Measurements from ENCODE around the gene COMP.

COMP gene

GRCh38 chr19:18768997-18769891 lies 21.9 kb downstream of the COMP start:
- no peak for DNase-seq

DNA sequence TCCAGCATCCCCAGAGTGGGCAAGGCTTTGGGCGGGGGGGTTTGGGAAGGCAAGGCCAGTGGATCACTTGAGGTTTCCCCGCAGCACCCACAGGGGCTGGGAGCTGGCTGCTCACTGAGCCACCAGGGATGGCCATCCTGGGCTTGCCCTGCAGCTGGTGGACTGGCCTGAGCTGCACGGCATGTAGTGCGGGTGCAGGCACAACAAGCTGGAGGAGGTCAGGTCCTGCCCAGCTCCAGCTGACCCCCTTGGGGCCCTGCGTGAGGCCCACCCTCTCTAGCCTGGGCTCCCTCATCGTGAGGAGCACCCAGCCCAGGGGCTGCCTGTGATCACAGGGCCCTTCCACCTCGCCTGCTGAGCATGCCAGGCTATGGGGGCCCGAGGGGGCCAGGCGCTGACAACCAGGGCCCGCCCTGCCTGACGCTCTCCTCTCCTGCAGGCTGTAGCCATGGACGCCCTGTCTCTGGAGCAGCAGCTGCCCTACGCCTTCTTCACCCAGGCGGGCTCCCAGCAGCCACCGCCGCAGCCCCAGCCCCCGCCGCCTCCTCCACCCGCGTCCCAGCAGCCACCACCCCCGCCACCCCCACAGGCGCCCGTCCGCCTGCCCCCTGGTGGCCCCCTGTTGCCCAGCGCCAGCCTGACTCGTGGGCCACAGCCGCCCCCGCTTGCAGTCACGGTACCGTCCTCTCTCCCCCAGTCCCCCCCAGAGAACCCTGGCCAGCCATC lies 22.9 kb downstream of the COMP start:
- DNase-seq = no peak

GRCh38 chr19:18765224-18765623 lies 25.9 kb downstream of the COMP start:
- no peak for DNase-seq

- no peak for DNase-seq
Measured at GRCh38 chr19:18764591-18765051, 26.5 kb downstream of the COMP start.

DNA sequence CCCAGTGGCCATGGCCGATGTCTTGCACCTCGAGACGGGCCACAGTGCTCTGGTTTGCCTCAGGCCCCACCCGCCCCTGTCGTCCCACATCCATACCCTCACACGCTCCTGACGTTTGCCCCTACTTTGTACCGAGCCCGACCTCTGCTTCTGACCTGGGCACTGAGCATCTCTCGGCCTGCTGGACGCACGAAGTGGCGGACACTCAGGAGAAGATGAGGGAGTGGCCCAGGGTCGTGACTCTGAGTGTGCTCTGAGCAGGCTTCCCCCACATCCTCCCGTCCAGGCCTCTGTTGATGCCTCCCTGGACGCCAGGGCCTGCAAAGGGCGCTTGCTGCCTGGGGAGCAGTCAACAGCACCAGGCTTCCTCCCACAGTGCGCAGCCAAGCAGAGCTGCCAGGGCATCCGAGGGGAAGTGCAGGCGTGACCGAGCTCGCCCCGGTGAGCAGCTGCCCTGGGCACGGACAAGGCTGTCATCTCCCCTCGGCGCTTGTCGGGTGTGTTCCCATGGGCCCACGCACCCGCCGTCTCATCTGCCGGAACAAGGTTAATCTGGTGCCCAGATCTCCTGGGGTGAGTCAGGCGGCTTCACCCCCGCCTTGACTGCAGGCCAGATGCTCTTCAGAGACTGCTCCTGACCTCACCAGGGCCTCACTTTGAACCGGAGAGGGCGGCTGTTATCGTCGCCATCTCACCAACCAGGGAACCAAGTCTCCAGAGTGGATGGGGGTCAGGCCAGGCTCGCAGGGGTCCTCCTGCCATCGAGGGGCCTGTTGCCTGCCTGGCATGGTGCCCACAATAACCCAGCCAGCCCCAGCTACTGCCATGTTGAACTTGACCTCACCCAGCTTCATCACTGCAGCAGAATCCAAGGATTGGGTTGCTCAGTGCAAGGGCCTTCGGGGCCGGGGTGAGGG lies 27.2 kb downstream of the COMP start:
- DNase-seq = no peak

DNA sequence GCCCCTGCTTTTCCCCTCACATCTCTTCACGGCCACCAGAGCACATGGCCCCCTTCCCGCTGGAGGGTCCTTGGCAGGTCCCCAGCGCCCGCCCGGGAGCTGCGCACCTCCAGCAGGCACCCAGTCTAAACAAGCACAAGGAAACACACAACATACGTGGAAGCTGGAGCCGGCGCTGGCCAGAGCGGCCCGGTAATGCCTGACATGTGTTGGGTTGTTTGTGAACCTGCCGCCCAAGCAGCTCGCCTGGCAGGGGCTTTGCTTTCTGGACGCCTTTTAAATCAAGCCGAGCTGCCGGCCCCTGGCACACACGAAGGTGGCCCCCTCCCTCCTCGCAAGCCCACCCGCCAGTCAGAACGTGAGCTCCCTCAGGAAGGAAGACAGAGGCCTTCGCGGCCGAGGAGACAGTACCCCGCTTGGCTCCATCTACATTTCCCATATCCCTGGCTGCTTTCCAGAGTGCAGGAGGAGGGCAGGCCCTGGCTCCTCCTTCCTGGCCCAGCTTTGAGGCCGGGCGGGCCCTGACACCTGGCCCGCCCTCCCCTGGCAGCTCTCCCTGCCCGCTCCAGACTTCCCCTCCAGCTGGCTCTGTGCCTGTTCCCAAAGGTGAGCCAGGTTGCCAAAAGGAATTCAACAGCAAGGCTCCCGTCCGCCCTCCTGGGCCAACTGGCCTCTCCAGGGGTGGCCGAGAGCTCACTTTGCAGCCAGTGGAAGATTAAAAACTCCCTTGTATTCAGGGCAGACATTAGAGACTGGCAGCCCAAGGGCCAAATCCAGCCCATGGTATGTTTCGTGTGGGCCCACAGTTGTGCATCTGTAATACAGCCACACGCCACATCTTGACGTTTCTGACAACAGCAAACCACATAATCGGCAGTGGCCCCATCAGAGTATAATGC lies 28.7 kb downstream of the COMP start:
- DNase-seq = no peak

GRCh38 chr19:18761531-18762110 lies 29.5 kb downstream of the COMP start:
- DNase-seq = no peak

GRCh38 chr19:18760440-18761383 lies 30.4 kb downstream of the COMP start:
- no peak for DNase-seq

GRCh38 chr19:18759995-18760426 lies 31.1 kb downstream of the COMP start:
- DNase-seq = no peak

DNA sequence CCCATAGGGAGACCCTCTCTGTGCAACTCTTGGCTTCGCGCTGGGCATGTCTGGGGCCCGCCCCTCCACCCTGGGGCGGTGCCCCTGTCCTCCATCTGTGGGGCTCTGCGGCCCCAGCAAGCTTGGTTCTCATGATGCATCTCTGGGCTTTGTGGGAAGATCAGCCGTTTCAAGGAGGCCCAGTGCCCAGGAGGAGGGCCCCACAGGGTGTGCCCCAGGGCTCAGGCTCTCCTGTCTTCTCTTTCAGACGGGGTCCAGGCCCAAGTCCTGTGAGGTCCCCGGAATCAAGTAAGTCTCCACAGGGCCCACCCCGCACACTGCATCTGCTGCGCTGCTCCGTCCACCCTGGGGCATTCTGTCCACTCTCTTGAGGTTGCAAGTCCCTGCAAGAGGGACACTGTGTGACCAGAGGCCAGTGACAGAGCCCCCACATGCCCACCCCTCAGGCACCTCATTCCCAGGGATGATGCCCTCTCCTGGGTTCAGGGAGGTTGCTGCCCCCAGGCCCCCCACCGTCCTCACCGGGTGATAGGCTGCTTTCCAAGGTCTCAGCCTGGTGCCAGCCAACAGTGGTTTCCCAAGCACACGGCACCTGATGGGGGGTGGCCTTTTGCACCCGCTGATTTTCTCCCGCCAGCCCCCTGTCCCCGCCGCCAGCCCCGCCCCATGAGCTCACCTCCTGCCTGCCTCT lies 31.7 kb downstream of the COMP start:
- DNase-seq = no peak

DNA sequence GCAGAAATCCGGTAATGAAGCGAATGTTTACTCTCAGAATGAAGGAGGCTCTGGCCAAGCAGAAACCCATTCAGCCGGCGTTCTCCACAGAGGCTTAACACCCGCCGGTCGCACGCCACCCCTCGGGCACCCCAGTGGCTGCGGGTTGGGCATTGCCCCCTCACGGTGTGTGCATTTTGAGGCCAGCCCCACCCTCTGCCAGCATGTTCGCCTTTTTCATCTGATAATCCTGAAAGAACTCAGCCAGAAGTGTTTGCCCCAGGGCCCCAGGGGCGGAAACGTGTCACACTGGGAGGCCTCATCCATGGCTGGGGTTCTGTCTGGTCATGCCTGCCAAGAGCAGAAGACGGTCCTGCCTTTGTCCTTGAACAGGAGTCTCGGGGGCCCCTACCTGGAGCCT lies 34.2 kb downstream of the COMP start:
- DNase-seq = no peak

- no peak for DNase-seq
Measured at GRCh38 chr19:18754501-18754900, 36.6 kb downstream of the COMP start.

- no peak for DNase-seq
Measured at GRCh38 chr19:18751571-18751970, 39.5 kb downstream of the COMP start.

DNA sequence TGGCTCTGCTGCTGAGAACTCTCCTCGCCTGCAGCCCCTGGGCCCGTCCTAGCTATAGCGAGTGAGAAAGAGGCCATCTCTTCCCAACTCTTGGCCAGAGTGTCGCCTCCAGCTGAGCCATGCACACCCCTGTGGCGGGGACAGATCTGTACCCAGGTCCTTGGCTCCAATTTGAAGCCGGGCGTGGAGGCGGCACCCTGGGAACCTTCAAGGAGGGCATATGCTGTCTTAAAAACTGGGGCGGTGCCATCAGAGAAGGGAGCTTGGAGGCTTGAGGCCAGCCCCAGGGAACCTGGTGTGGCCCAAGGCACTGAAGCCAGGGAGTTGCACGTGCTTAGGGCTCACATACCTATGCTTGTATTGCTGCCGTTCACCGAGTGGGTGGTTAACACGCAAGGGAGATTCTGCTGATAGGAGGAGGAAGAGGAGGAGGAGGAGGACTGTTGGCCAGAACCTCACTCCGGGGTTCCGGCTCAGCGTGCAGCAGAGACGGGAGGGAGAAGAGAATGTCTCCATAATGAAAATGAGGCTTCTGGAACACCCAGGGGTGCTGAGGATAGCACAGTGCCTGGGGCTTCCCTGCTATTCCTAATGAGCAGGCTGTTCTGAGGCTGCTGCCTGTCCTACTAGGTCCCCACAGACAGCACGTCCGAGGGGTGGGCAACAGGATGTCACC lies 40.7 kb downstream of the COMP start:
- no peak for DNase-seq

DNA sequence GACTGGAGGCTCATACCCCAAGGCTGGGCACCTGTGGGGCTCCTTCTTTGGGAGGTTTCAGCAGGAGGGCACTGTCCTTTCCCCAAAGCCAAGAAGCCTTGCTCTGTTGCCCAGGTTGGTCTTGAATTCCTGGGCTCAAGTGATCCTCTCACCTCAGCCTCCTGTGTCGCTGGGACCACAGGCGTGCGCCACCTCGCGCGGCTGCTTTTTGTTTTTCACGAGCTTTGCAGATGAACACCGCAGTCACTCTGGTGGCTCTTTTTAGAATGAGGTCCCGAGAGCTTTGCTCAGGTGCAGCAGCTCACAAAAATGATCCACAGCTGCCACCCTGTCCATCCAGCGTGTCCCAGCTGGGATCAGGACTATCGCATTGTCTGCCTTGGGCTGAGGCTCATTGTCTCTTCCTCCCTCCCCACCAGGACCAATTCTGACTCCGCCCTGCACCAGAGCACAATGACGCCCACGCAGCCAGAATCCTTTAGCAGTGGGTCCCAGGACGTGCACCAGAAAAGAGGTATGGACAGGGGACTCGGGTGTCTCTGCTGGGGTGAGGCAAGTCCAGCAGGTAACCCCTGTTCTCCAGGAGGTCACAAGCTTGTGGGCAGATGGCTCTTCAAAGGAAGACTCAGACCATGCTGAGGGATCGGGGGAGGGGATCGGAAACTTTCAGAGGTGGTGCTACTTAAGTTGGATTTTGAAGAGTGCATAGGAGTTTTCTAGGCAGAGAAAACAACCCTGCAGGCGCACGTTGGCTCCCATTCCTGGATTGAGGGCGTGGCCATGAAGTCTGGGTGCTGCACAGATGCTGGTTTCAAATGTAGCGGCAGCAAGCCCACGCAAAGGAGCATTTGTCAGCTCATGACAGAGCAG lies 41.5 kb downstream of the COMP start:
- DNase-seq = no peak

DNA sequence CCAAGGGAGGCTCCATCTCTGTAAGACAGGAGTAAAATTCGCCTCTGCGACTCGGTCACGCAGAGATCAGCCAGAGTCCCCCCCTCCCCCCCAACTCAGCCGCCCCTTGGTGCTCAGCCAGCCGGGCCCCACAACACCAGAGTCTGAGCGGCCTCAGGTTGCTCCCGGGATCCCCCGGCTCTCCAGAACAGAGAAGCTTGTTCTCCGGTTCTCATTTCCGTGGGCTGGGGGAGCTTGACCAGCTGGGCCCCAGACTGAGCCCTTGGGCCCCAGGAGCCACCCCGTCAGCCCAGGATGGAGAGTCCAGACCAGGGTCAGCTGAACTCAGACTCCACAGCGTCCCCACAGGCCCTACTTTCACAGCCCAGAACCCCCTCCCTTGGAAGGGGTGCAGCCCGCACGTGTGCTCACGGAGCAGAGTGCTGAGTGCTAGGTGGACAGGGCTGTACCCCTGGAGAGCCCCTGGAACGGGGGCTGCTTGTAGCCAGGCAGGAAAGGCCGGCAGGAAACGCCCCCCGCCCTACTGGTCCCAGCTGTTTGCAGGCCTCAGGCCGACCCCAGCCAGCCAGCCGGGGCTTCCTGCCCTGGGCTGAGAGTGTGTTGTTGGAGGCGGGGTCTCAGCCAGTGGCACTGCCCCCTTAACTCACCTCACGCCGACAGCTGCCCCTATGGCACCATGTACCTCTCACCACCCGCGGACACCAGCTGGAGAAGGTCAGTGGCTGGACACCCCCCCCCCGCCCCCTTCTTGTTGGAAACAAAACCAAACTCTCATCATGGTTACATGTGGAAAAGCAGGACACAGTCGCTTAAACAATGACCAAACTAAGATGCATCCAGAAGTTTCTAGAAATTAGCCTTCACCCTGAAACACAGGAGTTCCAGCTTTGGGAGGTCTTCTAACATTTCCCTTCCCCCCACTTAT lies 44.4 kb downstream of the COMP start:
- DNase-seq = no peak

DNA sequence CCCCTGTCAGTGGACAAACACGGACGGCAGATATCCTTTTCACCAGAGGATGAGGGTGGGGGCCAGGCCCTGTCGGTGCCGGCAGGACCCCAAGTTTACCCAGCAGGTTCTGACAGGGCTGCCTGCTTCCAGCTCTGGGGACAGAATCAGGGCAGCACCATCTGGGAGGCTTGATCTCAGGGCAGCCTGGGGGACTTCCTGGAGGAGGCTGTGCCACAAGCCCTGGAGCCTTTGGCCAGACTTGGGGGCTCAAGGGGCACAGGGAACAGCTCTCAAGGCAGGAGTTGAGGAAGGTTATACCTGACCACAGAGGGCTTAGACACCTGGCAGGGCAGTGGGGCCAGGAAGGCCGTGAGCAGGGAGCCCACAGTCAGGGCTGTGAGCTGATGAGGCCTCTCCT lies 45.2 kb downstream of the COMP start:
- DNase-seq = no peak
